K562 (cell line): Measurements from ENCODE around the gene UPF2. TPM values are rescaled to one million over a fixed set of nuclear protein-coding genes. Genes with fewer than 3 reads are reported as not detected.
A peak's percentile ranks its signal among the peaks of the same experiment; 100 is the strongest.

ENCODE experiments used
- ATAC-seq: fragments of 200-7000 bp; cut with Tn5 transposase; 3 replicates; pipeline ENCODE4 v1.9.1; 2020; ENCODE audit warnings: moderate library complexity
- BruUV-seq: library from RNA; stranded (reverse); fragments of 400-500 nt; replicated peaks from 2 replicates; lab custom pipeline; 2021; lab: Mats Ljungman, UMichigan
- CTCF ChIA-PET: fragments of 300-600 bp; formaldehyde crosslinking; extraction: SDS; loops from one replicate; lab custom pipeline; 2021; ENCODE audit warnings: low intra/inter-chr PET ratio; lab: Yijun Ruan, JAX
- POLR2A ChIA-PET: fragments of 300-600, 350-650 bp; sonication (Branson Sonifier 250); formaldehyde crosslinking; extraction: SDS; loops from one replicate; lab custom pipeline; 2021; ENCODE audit warnings: antibody characterized with exemption, inconsistent platforms; lab: Yijun Ruan, JAX
- DNase-seq, 4 experiments: peaks; one replicate each; pipeline versions ENCODE4 v3.0.0 to v3.0.0-alpha.2; 2011 to 2018; ENCODE audit warnings: low spot score in 3 of 4, mixed read lengths in 3 of 4; ENCODE audit errors: extremely low read depth in 1 of 4
- FAIRE-seq: peaks from 2 replicates; lab custom pipeline; 2011; peaks lifted over from hg19 to GRCh38; lab: Jason Lieb, UNC
- H2AFZ ChIP-seq: 2 replicates; pipeline ENCODE4 v1.6.0; 2011; ENCODE audit warnings: low read depth, low read length, control low read depth, inconsistent platforms
- H3K27ac ChIP-seq: fragments of 200-600 bp; 3 replicates; pipeline ENCODE4 v1.8.0; 2011; ENCODE audit warnings: low read depth, mild to moderate bottlenecking, control low read depth, inconsistent platforms, low read length, moderate library complexity, mixed read lengths; ENCODE audit errors: extremely low read depth
- H3K27me3 ChIP-seq, 2 experiments: fragments of 300-600 bp in 1 of 2; 2 replicates in 1 of 2; 3 replicates in 1 of 2; pipeline versions ENCODE4 v1.6.0 to v1.8.0; 2011; ENCODE audit warnings: inconsistent platforms in 2 of 2, low read length in 2 of 2, mild to moderate bottlenecking in 1 of 2, mixed read lengths in 1 of 2, moderate library complexity in 1 of 2; ENCODE audit not compliant: control insufficient read depth in 2 of 2, insufficient read depth in 2 of 2
- H3K36me3 ChIP-seq: fragments of 300-600 bp; 3 replicates; pipeline ENCODE4 v1.8.0; 2011; ENCODE audit warnings: mild to moderate bottlenecking, low read length, inconsistent platforms; ENCODE audit not compliant: control insufficient read depth, insufficient read depth
- H3K4me1 ChIP-seq, 2 experiments: fragments of 200-600 bp in 1 of 2; replicated peaks in 1 of 2; 2 replicates in 1 of 2; 3 replicates in 1 of 2; pipeline versions ENCODE4 v1.5.1 to v1.8.0; 2011; ENCODE audit warnings: inconsistent platforms in 2 of 2, low read length in 2 of 2, mild to moderate bottlenecking in 1 of 2, mixed read lengths in 1 of 2, moderate library complexity in 1 of 2; ENCODE audit not compliant: control insufficient read depth in 2 of 2, insufficient read depth in 2 of 2
- H3K4me2 ChIP-seq: 2 replicates; pipeline ENCODE4 v1.6.1; 2011; ENCODE audit warnings: low read length, control low read depth, inconsistent platforms, mixed read lengths; ENCODE audit not compliant: insufficient read depth
- H3K4me3 ChIP-seq: fragments of 200-600 bp; sonication (generic), shearing (Covaris generic); 2 replicates; pipeline ENCODE4 v1.5.1; 2016; ENCODE audit warnings: control low read depth, inconsistent platforms
- H3K79me2 ChIP-seq: fragments of 200-600 bp; 3 replicates; pipeline ENCODE4 v1.8.0; 2011; ENCODE audit warnings: low read length, inconsistent platforms; ENCODE audit not compliant: control insufficient read depth, insufficient read depth
- H3K9ac ChIP-seq, 2 experiments: 2 replicates each; pipeline versions ENCODE4 v1.6.0 to v1.6.1; 2011; ENCODE audit warnings: low read depth in 2 of 2, low read length in 2 of 2, control low read depth in 1 of 2, inconsistent platforms in 1 of 2, mild to moderate bottlenecking in 1 of 2, mixed read lengths in 1 of 2; ENCODE audit not compliant: insufficient read depth in 1 of 2
- H3K9me1 ChIP-seq: one replicate; pipeline ENCODE4 v1.6.0; 2011; ENCODE audit warnings: inconsistent platforms, mild to moderate bottlenecking, low read length, moderate library complexity; ENCODE audit not compliant: control insufficient read depth, insufficient read depth
- H3K9me3 ChIP-seq: replicated peaks from 2 replicates; pipeline ENCODE4 v1.5.1; 2011; ENCODE audit warnings: low read depth, low read length, inconsistent platforms; ENCODE audit not compliant: control insufficient read depth, insufficient read depth
- H4K20me1 ChIP-seq: replicated peaks from 2 replicates; pipeline ENCODE4 v1.6.1; 2011; ENCODE audit warnings: low read length, inconsistent platforms, mixed read lengths; ENCODE audit not compliant: control insufficient read depth, insufficient read depth
- ATF1 ChIP-seq, 2 experiments: fragments of 450-650 bp in 1 of 2; IDR thresholded peaks; 2 replicates each; pipeline ENCODE4 v1.6.1; 2016; ENCODE audit warnings: missing compliant biosample characterization in 1 of 2, missing genetic modification characterization in 1 of 2
- BCL6 ChIP-seq: fragments of 250-450 bp; sonication (Bioruptor Pico); IDR thresholded peaks from 2 replicates; pipeline ENCODE4 v1.4.0; 2020
- CREBBP ChIP-seq: IDR thresholded peaks from one replicate; pipeline ENCODE4 v1.6.1; 2012; ENCODE audit warnings: low read depth, mild to moderate bottlenecking, control low read depth, inconsistent platforms, low read length
- CTCF ChIP-seq, 3 experiments: IDR thresholded peaks in 2 of 3; conservative IDR thresholded peaks in 1 of 3; 2 replicates each; pipeline ENCODE4 v1.5.1; 2011 to 2012; ENCODE audit warnings: low read length in 3 of 3, mild to moderate bottlenecking in 3 of 3, control low read depth in 2 of 3, improper control_type of control experiment in 1 of 3, inconsistent platforms in 1 of 3, low read depth in 1 of 3, mixed read lengths in 1 of 3, moderate library complexity in 1 of 3; ENCODE audit not compliant: insufficient read depth in 2 of 3
- FOXP4 ChIP-seq: sonication (generic); formaldehyde crosslinking; IDR thresholded peaks from 2 replicates; pipeline ENCODE4 v1.8.0; 2022; ENCODE audit warnings: mild to moderate bottlenecking, missing genetic modification reagents, borderline replicate concordance
- KLF1 ChIP-seq: fragments of 450-650 bp; IDR thresholded peaks from 2 replicates; pipeline ENCODE4 v1.6.1; 2016; ENCODE audit warnings: missing genetic modification characterization, missing compliant biosample characterization
- MEF2A ChIP-seq: IDR thresholded peaks from 2 replicates; pipeline ENCODE4 v1.6.1; 2011; ENCODE audit warnings: low read depth, mild to moderate bottlenecking, low read length, moderate library complexity; ENCODE audit not compliant: control insufficient read depth
- POLR2G ChIP-seq: fragments of 200-400 bp; formaldehyde crosslinking; IDR thresholded peaks from 2 replicates; pipeline ENCODE4 v1.6.1; 2017; ENCODE audit warnings: low read depth, mild to moderate bottlenecking, antibody characterized with exemption, low read length, moderate library complexity
- ZBTB33 ChIP-seq: sonication (generic); formaldehyde crosslinking; IDR thresholded peaks from 2 replicates; pipeline ENCODE4 v1.8.1; 2023; ENCODE audit warnings: mild to moderate bottlenecking, missing genetic modification reagents
- ZKSCAN8 ChIP-seq: fragments of 200-800 bp; sonication (Bioruptor generic); IDR thresholded peaks from 2 replicates; pipeline ENCODE4 v1.6.1; 2016; ENCODE audit warnings: missing genetic modification characterization, missing compliant biosample characterization
- WGBS: fragments of 100-300 bp; shearing (Covaris generic); methylation state at CpG from one replicate; pipeline ENCODE4 v1.1.6; 2016; ENCODE audit warnings: low coverage, mixed read lengths; ENCODE audit not compliant: insufficient coverage; ENCODE audit errors: missing lambda C conversion rate; 5-methylcytosine and 5-hydroxymethylcytosine counted together
- in situ Hi-C: fragments of 300-500 bp; cut with MboI; formaldehyde crosslinking; loops from 4 replicates; pipeline ENCODE4 v1.15.0; 2018; ENCODE audit warnings: inconsistent platforms, mixed read lengths
- intact Hi-C: fragments of 100-400 bp; cut with micrococcal nuclease; formaldehyde crosslinking; loops from 2 replicates; pipeline ENCODE4 v1.14.2; 2022
- polyA plus RNA-seq, 8 experiments: library from polyadenylated mRNA; depleted of rRNA in 4 of 8; stranded (reverse) in 5 of 8; unstranded in 3 of 8; fragments of >200 nt; fragmentation: Nextera tagmentation in 2 of 8; fragmentation: Illumina TruSeq in 1 of 8; extraction: Ambion mirVana in 2 of 8; extraction: Trizol in 1 of 8; gene quantifications; 2 replicates each; pipeline versions ENCODE4 v1.2.1 to v1.2.3, GENCODE V29; 2011 to 2014; ENCODE audit warnings: inconsistent platforms in 1 of 8, missing spikeins in 1 of 8
- total RNA-seq, 7 experiments: library from RNA; depleted of rRNA in 6 of 7; stranded (reverse); fragments of >200 nt in 6 of 7; fragmentation: Illumina TruSeq in 2 of 7; extraction: Trizol in 2 of 7; gene quantifications; 2 replicates each; pipeline versions ENCODE4 v1.2.1 to v1.2.3, GENCODE V29; 2011 to 2021; ENCODE audit warnings: low replicate concordance in 1 of 7

The UPF2 gene
- total and polyA plus RNA-seq, 9 of the 15 experiments (the other 6 are each of a cell fraction or from before 2014, with no cell fraction given), result 13.9 to 37.7 (median 23.7) TPM

GRCh38 chr10:11880151-11881029 lies 162.2 kb downstream of the UPF2 start:
- peak overlapping the region in 1 of 2 experiments; percentile 84; a peak in 2 of 4 replicates for H3K9ac ChIP-seq
- H3K27ac ChIP-seq, result 0 out of 3 replicates have a peak overlapping the region, but pooled peaks have one; percentile 15
- H2AFZ ChIP-seq, result no peak overlapping the region
- H3K9me1 ChIP-seq, result no peaks in the 10 kb centered on the region
- ChIA-PET POLR2A (interaction anchor here (2.0 kb wide), 1 partner anchor 13 kb away, joined by 9 read pairs; no protein-coding TSS in a partner anchor), CTCF (no interaction called here)
- H3K36me3 ChIP-seq, result peaks cover 20% of the 10 kb centered on the region; the same call in 1 of the 3 replicates
- peak in 1 of 4 experiments; percentile 38 for DNase-seq
- peaks cover 16% of the 10 kb centered on the region; the same call in 1 of the 2 replicates for H4K20me1 ChIP-seq
- no TSS peak for BruUV-seq
- no peaks in the 10 kb centered on the region for H3K27me3 ChIP-seq
- FAIRE-seq, result no peak
- ATAC-seq, result no peak
- intact Hi-C loops (loop anchor here (2.0 kb wide), 1 partner anchor 106 kb away; no protein-coding TSS in a partner anchor), in situ Hi-C loops (no loop called here)
- H3K4me1 ChIP-seq, result peaks cover 25 to 65% of the 10 kb centered on the region in 2 experiments
- no peaks in the 10 kb centered on the region for H3K9me3 ChIP-seq
- H3K79me2 ChIP-seq, result peaks cover 89% of the 10 kb centered on the region
- H3K4me2 ChIP-seq, result no peak overlapping the region
- H3K4me3 ChIP-seq, result no peak overlapping the region
- 79% methylated on average over 21 of the region's 32 CpGs for WGBS
- no peak for TF ChIP-seq ATF1 (CRISPR knock-in tag; IDR thresholded peaks at IDR 0.05)
- no peak for TF ChIP-seq ATF1 (tag; IDR thresholded peaks at IDR 0.05)
- peak; percentile 43; the same call in 1 of the 2 replicates for TF ChIP-seq POLR2G
- no peak for TF ChIP-seq ZKSCAN8 (CRISPR knock-in tag)
- 0 out of 6 replicates have a peak, but pooled peaks of 2 of the 3 experiments have one; percentile 10 to 14 for TF ChIP-seq CTCF (IDR thresholded peaks at IDR 0.05 in 2 of 3, conservative IDR thresholded peaks at IDR 0.05 in 1 of 3; ENCODE audit: insufficient read depth in 2 of 3, low read depth in 1 of 3, low read length in 3 of 3)
- no peak for TF ChIP-seq MEF2A
- TF ChIP-seq BCL6 (CRISPR knock-in tag), result no peak
- peak; percentile 69; the same call in 1 of the 2 replicates for TF ChIP-seq ZBTB33 (CRISPR knock-in tag)
- TF ChIP-seq CREBBP, result no peak
- TF ChIP-seq KLF1 (tag), result no peak
- TF ChIP-seq FOXP4 (CRISPR knock-in tag), result no peak
